MM.1S (cell line): ENCODE measurements around the gene UBAC1.

ENCODE experiments used
- DNase-seq: peaks from one replicate; pipeline ENCODE4 v3.0.0-alpha.2; 2015
- H2AFZ ChIP-seq: fragments of 300-600 bp; sonication (generic); 2 replicates; pipeline ENCODE4 v1.6.0; 2016; ENCODE audit warnings: antibody characterized with exemption, low read length
- H3F3A ChIP-seq: fragments of 300-600 bp; sonication (generic); 2 replicates; pipeline ENCODE4 v1.6.1; 2016; ENCODE audit warnings: mild to moderate bottlenecking, antibody characterized with exemption, low read length, moderate library complexity, mixed read lengths; ENCODE audit not compliant: insufficient read depth
- H3K27ac ChIP-seq: fragments of 300-600 bp; sonication (generic); 2 replicates; pipeline ENCODE4 v1.5.1; 2016; ENCODE audit warnings: mild to moderate bottlenecking, low read length
- H3K27me3 ChIP-seq: fragments of 300-600 bp; sonication (generic); replicated peaks from 2 replicates; pipeline ENCODE4 v1.6.0; 2016; ENCODE audit warnings: low read length; ENCODE audit not compliant: insufficient read depth
- H3K36me3 ChIP-seq: fragments of 300-600 bp; sonication (generic); replicated peaks from 2 replicates; pipeline ENCODE4 v1.6.1; 2016; ENCODE audit warnings: mild to moderate bottlenecking, low read length, mixed read lengths; ENCODE audit not compliant: insufficient read depth
- H3K4me1 ChIP-seq: fragments of 300-600 bp; sonication (generic); 2 replicates; pipeline ENCODE4 v1.6.1; 2016; ENCODE audit warnings: low read length, mixed read lengths
- H3K4me2 ChIP-seq: fragments of 300-600 bp; sonication (generic); 2 replicates; pipeline ENCODE4 v1.6.0; 2016; ENCODE audit warnings: low read depth, low read length
- H3K4me3 ChIP-seq: fragments of 300-600 bp; sonication (generic); 2 replicates; pipeline ENCODE4 v1.5.1; 2016; ENCODE audit warnings: low read length, mixed read lengths
- H3K79me2 ChIP-seq: fragments of 300-600 bp; sonication (generic); 2 replicates; pipeline ENCODE4 v1.6.1; 2016; ENCODE audit warnings: mixed run types, low read length, mixed read lengths
- H3K9ac ChIP-seq: fragments of 300-600 bp; sonication (generic); 2 replicates; pipeline ENCODE4 v1.6.1; 2016; ENCODE audit warnings: low read length, mixed read lengths
- H3K9me2 ChIP-seq: fragments of 300-600 bp; sonication (generic); replicated peaks from 2 replicates; pipeline ENCODE4 v1.6.1; 2016; ENCODE audit warnings: mild to moderate bottlenecking, low read length, mixed read lengths; ENCODE audit not compliant: insufficient read depth
- H3K9me3 ChIP-seq: fragments of 300-600 bp; sonication (generic); replicated peaks from 2 replicates; pipeline ENCODE4 v1.6.1; 2016; ENCODE audit warnings: mild to moderate bottlenecking, low read length, mixed read lengths; ENCODE audit not compliant: insufficient read depth
- H4K20me1 ChIP-seq: fragments of 300-600 bp; sonication (generic); 2 replicates; pipeline ENCODE4 v1.6.1; 2016; ENCODE audit warnings: mild to moderate bottlenecking, low read length, moderate library complexity, mixed read lengths; ENCODE audit not compliant: insufficient read depth
- EZH2 ChIP-seq: fragments of 300-600 bp; sonication (generic); optimal IDR thresholded peaks from 2 replicates; pipeline ENCODE3; 2017; ENCODE audit warnings: low read depth, mild to moderate bottlenecking, antibody characterized with exemption, low read length, mixed read lengths
- EZH2phosphoT487 ChIP-seq: fragments of 300-600 bp; sonication (generic); IDR thresholded peaks from 2 replicates; pipeline ENCODE4 v1.6.1; 2018; ENCODE audit warnings: antibody characterized with exemption, low read length
- TF ChIP-seq, protein P1 (sequence below): fragments of 300-600 bp; sonication (generic); IDR thresholded peaks from 2 replicates; pipeline ENCODE4 v1.5.1; 2016; ENCODE audit warnings: antibody characterized with exemption, low read length, mixed read lengths

The UBAC1 gene

DNA sequence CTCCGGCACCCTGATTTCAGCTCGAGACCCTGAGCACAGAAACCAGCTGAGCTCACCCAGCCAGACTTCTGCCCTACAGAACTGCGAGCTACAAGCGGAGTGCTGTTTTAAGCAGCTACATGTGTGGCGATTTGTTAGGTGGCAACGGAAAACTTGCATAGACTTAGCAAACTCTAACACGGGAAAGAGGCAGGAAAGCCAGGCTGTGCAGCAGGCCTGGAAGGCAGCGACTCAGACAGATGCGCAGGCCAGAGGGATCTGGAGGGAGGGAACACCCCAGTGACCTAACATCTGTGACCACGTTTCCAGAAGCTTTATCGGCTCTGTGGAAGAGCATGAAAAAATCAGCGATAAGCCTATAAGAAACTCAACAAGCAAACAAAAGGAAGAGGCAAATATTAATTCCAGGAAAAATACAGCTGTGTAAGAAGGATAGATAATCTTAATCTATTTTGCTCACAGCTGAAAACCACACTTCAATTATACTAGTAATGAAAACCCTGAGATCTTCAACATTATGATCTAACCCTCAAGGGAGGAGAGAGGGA, 11.0 kb downstream of the UBAC1 start:
- Histone ChIP-seq H3K4me2 (no peak overlapping the region), H3F3A (no peaks in the 10 kb centered on the region), H3K4me3 (no peak overlapping the region), H3K27ac (no peak overlapping the region), H3K9me3 (no peaks in the 10 kb centered on the region), H3K4me1 (no peaks in the 10 kb centered on the region), H2AFZ (no peak overlapping the region), H3K27me3 (no peaks in the 10 kb centered on the region), H3K36me3 (peaks cover 4% of the 10 kb centered on the region), H3K9ac (no peak overlapping the region), H4K20me1 (no peaks in the 10 kb centered on the region), H3K9me2 (no peaks in the 10 kb centered on the region), H3K79me2 (peaks cover 10% of the 10 kb centered on the region)
- TF ChIP-seq EZH2 (no peak), EZH2phosphoT487 (no peak)
- TF ChIP-seq, protein P1, sequence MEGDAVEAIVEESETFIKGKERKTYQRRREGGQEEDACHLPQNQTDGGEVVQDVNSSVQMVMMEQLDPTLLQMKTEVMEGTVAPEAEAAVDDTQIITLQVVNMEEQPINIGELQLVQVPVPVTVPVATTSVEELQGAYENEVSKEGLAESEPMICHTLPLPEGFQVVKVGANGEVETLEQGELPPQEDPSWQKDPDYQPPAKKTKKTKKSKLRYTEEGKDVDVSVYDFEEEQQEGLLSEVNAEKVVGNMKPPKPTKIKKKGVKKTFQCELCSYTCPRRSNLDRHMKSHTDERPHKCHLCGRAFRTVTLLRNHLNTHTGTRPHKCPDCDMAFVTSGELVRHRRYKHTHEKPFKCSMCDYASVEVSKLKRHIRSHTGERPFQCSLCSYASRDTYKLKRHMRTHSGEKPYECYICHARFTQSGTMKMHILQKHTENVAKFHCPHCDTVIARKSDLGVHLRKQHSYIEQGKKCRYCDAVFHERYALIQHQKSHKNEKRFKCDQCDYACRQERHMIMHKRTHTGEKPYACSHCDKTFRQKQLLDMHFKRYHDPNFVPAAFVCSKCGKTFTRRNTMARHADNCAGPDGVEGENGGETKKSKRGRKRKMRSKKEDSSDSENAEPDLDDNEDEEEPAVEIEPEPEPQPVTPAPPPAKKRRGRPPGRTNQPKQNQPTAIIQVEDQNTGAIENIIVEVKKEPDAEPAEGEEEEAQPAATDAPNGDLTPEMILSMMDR, result no peak
- DNase-seq, result no peak

DNA sequence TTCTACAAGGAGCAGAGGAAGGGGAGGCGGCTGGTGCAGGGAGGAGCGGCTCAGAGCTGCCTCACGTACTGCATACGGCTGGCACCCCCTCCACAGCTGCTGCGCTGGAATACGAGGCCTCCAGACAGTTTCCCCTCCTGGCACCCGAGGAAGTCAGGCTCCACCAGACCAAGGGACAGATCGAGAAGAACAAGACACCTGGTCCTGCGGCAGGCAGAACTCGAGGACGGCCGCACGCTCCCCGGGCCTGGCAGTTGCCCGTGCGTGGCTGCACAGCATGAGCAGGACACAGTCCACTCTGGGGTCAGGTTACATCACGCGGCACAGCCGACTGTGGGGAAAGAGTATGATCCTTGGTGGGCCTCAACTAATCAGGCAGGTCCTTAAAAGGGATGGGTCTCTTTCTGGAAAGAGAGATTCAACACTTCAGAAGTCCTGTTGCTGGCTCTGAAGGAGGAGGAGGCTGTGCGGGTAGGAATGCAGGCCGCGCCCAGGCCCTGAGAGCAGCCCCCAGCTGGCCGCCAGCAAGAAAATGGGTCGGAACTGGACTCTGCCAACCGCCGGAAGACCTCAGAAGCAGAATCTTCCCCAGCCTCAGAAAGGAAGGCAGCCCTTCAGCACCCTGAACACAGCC, 11.6 kb downstream of the UBAC1 start:
- no peak overlapping the region for H3K4me2 ChIP-seq
- no peak overlapping the region for H3K27ac ChIP-seq

DNA sequence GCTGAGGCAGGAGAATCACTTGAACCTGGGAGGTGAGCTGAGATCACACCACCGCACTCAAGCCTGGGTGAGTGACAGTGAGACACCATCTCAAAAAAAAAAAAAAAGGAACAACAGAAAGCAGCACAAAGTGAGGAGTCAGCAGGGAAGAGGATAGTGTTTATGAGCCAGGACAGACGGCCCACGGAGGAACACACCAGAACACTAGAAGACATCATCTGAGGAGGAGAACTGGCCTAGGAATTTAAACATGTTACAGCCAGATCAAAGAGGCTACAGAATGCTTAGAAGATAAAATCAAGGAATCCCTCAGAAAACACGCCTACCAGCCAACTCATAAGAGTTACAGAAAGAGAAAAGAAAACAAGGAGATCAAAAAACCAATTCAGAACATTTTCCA, 12.2 kb downstream of the UBAC1 start:
- TF ChIP-seq EZH2 (no peak), EZH2phosphoT487 (no peak)
- TF ChIP-seq, protein P1, result no peak
- 0 out of 2 replicates have a peak, but pooled peaks cover 4% of the 10 kb centered on the region for H3K79me2 ChIP-seq
- no peaks in the 10 kb centered on the region for H3K27me3 ChIP-seq
- no peaks in the 10 kb centered on the region for H3F3A ChIP-seq
- H3K4me1 ChIP-seq, result no peaks in the 10 kb centered on the region
- H2AFZ ChIP-seq, result no peak overlapping the region
- H3K4me3 ChIP-seq, result no peak overlapping the region
- peaks cover 4% of the 10 kb centered on the region for H3K36me3 ChIP-seq
- H3K27ac ChIP-seq, result no peak overlapping the region
- no peaks in the 10 kb centered on the region for H4K20me1 ChIP-seq
- H3K4me2 ChIP-seq, result no peak overlapping the region
- H3K9me2 ChIP-seq, result no peaks in the 10 kb centered on the region
- H3K9ac ChIP-seq, result no peak overlapping the region
- H3K9me3 ChIP-seq, result no peaks in the 10 kb centered on the region
- DNase-seq, result no peak

More for the DNA sequence above, 11.6 kb downstream of the UBAC1 start:
- Histone ChIP-seq H2AFZ (no peak overlapping the region), H3K4me3 (no peak overlapping the region), H4K20me1 (no peaks in the 10 kb centered on the region), H3K4me1 (no peaks in the 10 kb centered on the region), H3K27me3 (no peaks in the 10 kb centered on the region), H3K9ac (no peak overlapping the region), H3K36me3 (peaks cover 4% of the 10 kb centered on the region), H3K9me3 (no peaks in the 10 kb centered on the region), H3F3A (no peaks in the 10 kb centered on the region), H3K79me2 (0 out of 2 replicates have a peak, but pooled peaks cover 5% of the 10 kb centered on the region), H3K9me2 (no peaks in the 10 kb centered on the region)
- TF ChIP-seq, protein P1, result no peak
- no peak for TF ChIP-seq EZH2
- TF ChIP-seq EZH2phosphoT487, result no peak
- no peak for DNase-seq
